GM18870 (cell line): Measurements from ENCODE around the gene DOCK4.

Experiments used
- ATAC-seq: cut with Tn5 transposase; IDR thresholded peaks from one replicate; pipeline ENCODE4 v1.9.1; 2021; ENCODE audit warnings: moderate library complexity; ENCODE audit not compliant: unreplicated experiment

DOCK4 gene

GRCh38 chr7:111744501-111745155 is 461.6 kb downstream of the DOCK4 start:
- ATAC-seq: no peak

DNA sequence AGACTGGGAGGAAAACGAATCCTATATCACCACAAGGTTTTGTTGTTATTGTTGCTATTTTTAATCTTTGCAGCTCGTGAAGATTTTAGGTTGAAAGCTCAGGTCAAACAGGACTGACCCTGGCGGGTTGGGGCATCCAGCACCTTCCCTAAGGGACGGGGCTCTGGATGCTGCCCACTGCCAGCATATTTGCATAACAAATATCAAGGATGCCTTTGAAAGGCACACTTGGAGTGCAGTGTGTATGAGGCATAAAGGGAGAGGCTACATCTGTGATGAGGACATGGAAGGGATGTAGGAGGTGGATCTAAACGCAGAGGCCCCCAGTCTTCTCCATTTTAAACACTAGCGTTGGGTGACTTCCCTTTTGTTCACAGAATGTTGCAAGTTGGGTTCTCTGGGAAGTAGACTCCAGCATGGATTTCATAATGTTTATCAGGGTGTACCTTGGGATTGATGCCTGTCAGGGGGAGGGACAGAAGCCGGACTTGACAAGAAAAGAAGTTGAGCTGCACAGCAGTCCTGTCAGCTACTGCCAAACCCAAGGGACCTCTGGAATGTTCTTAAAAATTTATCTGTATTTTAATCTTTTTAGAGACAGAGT is 462.9 kb downstream of the DOCK4 start:
- no peak for ATAC-seq

- ATAC-seq: peak; percentile 94
Observed at GRCh38 chr7:111741811-111742240, 464.4 kb downstream of the DOCK4 start.

DNA sequence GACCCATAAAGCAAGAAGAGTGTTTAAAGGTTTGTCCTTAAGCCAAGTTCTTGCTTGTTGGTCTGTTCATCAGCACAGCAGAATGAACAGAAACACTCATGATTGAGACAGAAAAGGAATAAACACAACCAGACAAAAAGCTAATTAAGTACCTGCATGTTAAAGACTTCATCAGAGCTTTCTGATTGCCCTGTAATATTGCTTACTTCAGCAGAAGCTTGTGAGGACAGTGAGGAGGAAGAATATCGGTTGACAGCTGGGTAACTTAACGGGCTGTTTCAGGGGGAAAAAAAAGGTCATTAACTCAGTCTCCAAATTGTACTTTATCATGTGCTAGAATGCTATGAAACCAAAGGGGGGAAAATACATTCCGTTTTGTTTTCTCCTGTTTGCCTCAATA is 465.3 kb downstream of the DOCK4 start:
- ATAC-seq: no peak

DNA sequence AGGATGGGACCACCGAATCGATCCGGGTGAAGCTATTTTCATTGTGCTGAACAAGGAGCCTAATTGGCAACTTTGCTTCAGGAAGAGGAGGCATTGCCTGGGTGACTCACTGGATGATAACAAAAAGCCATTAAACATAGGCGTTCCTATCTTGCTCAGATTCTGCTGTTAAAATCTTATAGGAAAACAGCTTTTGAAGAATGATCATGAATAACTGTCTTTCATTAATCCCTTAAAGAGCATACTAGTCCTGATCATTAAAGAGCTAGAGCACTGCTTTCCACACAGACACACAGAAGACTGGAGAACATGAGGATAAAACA is 469.7 kb downstream of the DOCK4 start:
- ATAC-seq: no peak

DNA sequence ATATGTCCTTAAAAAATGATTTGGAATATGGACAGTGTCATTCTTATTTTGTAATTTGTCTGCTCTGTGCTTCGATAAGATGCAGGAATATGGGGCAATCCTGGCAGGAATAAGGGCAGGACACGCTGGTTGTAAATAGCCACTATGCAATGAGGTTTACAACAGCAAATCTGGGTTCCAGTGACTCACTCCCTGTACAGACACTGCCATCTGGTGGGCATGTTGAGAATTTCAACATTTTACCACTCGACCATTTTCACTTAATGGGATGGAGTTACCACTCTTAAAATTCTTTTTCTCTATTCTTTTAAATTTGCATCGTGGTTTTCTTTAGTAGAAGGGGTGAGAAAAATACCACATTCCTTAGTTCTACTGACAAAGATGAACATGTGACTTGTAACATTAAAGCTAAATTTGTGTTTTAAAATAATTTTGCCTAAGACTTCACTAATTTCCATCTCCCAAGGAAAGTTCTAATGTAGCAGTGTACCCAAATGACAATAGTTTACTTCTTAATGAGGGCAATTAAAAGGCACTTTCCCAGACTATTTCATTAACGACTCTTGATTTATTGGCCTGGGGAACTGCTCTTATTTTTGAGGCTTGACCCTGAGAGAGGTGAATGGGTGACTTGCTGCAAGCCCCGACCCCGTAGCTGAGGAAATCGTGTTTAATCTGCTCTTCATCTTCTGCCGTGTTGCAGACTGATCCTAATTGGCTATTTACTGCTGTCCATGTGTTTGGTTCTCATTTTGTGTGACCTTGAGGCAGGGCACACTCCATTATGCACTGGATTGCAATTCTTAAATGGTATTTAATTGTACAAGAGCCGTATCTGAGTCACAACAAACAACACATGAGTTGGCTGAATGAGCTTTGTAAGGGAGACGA is 470.3 kb downstream of the DOCK4 start:
- ATAC-seq: peak; percentile 90

DNA sequence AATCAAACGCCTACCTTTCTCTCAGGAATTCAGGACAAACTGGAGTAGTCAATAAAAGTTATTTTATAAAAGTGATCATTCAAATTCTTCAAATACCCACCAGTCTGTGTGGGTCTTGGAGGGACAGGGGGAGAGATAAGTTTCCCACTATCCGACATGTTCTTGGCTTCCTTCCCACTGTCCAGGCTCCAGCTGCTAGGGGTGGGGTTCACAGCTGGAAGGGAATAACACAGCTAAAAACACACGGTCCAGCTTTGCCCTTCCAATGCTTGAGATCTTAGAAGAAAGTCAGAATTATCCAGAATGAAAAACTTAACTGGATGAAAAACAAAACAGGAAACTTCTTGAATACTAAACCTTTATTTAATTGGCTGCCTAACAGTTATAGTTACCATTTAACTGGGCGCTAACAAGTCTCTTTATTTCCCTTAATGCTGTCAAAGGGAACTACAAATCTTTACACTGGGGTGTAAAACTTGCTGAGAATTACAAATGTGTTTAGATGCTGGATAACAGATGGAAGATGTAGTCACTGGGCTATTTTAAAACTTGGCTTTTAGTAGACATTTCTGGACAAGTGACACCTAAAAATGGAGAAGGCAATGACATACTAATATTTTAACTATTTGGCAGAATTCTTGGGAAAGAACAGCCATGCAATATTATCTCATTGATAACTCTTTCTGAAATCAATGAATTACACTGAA is 471.1 kb downstream of the DOCK4 start:
- no peak for ATAC-seq

DNA sequence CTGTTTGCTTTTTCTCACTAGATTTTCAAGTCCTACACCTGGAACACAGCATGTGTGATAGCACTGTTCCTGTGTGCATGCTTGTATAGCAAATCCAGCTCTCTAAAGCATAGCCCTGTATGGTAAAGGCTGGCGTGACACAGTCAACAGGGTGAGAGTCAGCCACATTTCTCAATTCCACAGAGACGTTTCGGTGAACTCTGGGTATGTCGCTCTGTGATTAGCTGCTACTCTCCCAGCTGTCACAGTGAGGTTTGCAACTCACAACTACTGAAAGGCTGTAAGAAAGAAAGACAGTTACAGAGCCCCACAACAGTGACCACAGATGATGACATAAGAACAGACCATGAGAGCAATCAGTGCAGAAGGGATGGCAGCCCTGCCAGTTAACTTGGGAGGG is 473.3 kb downstream of the DOCK4 start:
- ATAC-seq: no peak

GRCh38 chr7:111730476-111731300 is 475.5 kb downstream of the DOCK4 start:
- peak; percentile 89 for ATAC-seq

GRCh38 chr7:111730057-111730456 is 476.1 kb downstream of the DOCK4 start:
- ATAC-seq: no peak

GRCh38 chr7:111729483-111729882 is 476.7 kb downstream of the DOCK4 start:
- no peak for ATAC-seq

DNA sequence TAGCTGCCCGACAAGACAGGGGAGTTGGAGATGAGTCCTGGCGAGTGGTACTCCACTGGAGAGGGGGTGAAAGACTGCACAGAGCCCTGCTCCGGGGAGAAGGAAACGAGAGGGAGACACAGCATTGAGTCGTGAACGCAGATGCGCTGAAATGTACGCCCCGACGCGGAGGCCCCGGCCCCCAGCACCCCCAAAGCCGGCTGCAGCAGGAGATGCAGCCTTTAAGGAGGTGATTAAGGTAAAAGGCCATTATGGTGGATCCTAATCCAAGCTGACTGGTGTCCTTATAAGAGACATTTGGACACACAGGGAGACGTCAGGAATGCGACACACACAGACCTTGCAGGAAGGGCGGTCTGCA is 477.6 kb downstream of the DOCK4 start:
- no peak for ATAC-seq

DNA sequence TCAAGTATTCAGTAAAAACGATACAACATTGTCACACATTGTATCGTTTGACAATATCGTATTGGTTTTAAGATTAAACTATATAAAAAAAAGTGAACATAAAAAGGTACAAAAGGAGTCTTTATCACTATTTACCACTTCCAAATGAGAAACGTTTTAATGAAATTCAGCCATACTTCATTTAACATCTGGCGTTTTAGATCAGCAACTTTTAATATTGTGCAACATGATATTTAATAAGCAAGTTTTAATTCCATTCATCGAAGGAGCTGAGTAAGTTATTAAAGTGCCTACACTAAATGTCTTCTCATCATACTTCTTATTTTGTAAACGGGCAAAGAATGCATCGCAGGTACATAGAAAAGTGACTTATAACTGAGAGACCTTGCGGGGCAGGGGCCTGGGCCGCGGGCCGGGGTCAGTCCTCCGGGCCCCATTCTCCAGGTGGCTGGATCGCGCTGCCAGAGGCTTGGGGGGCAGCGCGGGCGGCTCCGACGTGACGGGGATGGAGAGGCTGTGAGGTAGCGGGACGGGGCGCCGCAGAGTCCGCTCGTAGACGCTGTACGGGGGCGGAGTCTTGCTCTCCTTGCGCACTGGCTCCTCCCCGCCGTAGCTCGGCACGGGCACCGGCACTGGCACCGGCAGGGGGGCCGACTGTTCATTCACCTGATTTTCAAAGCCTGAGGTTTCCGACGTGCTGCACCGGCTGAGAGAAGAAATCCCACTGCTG is 478.1 kb downstream of the DOCK4 start:
- no peak for ATAC-seq

GRCh38 chr7:111718886-111719285 is 487.3 kb downstream of the DOCK4 start:
- ATAC-seq: no peak

DNA sequence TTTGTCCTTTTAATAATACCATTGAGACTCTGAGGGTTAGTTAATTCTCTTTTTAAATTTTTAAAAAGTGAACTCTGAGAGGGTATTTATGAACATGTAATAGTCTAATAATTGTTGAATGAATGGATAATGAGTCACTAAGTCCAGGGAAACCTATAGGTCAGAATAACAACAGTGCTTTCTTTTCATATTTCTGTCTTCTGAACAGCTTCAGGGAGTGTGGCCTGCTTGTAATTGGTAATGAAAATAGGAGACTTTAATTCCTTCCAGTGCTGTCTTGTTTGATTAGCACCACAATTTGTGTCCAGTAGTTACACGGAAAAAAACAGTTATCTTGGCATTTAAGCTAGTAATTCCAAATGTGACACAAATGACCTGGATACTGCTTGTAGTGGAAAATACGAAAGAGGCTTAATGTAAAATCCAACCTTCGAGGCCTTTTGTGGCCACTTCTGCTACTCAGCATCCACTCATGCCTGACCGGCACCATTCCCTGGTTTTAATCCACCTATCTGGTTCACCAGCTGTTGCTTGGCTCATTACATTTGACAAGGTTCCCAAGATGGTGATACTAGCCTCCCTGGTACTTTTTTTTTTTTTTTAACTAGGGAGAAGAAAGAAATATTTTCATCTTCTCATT is 494.7 kb downstream of the DOCK4 start:
- no peak for ATAC-seq

DNA sequence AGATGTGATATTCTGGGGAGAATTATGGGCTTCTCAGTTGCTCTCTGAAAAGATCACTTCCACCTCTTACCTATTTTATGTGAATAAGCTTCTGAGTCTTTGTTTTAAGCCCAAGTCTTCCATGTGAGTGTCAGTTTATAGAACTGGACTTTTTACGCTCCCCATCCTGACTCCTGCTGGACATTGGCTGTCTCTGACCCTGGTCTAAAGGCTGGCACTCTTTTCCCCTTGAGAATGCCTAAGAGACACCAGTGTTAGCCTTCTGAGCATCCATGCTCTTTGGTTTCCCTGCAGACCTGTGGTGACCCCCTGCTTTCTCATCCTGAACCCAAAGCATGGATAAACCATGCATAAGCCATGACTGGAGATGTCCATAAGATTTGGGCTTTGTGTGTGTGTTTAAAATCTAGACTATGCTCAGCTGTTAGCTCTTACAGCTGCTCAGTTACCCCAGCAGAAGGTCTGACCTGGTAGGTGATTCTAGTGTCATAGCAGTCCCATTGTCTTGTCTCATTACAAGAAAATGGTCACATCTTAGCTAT is 495.3 kb downstream of the DOCK4 start:
- ATAC-seq: no peak

DNA sequence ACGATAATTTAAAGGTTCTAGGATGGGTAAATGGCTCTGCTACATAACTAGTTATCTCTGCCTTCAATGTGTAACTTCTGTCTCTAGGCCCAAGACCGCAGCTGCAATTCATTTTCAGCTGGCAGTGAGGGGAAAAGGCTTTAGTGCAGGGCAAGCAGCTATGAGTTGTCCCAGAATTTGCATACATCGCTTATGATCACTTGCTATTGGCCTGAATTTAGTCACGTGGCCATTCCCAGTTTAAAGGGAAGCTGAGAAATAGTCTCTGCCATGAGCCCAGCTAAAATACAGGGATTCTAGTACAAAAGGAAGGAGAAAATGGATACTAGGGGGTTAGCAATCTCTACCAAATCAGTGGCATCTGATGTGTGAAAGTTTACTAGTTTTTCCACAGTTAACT is 498.1 kb downstream of the DOCK4 start:
- no peak for ATAC-seq

- no peak for ATAC-seq
Observed at GRCh38 chr7:111705807-111706206, 500.4 kb downstream of the DOCK4 start.

GRCh38 chr7:111697771-111698170 is 508.4 kb downstream of the DOCK4 start:
- ATAC-seq: no peak
